GM19328 (cell line): Measurements from ENCODE around the gene TAAR8.
"Not testable (repeated sequence)": the region's sequence is repeated elsewhere in the genome, so short reads cannot be mapped to it uniquely, and the experiment has no call there.

ENCODE experiments used
- ATAC-seq: cut with Tn5 transposase; IDR thresholded peaks from one replicate; pipeline ENCODE4 v1.9.1; 2021; ENCODE audit warnings: mild to moderate bottlenecking, moderate library complexity; ENCODE audit not compliant: unreplicated experiment

Gene TAAR8, protein sequence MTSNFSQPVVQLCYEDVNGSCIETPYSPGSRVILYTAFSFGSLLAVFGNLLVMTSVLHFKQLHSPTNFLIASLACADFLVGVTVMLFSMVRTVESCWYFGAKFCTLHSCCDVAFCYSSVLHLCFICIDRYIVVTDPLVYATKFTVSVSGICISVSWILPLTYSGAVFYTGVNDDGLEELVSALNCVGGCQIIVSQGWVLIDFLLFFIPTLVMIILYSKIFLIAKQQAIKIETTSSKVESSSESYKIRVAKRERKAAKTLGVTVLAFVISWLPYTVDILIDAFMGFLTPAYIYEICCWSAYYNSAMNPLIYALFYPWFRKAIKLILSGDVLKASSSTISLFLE

DNA sequence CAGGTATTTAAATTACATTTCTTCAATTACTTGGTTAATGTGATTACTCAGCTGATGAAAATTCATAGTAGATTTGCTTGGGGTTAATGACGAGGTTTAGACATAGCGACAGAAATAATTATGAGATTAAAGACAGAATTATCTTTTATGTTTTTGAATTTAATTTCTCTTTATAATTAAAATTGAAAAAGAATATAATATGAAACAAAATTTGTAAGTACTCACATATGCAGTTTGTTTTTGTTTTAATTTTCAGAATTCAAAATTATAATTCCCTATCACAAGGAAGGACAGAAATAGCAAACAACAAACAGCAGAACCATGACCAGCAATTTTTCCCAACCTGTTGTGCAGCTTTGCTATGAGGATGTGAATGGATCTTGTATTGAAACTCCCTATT is at the start of gene TAAR8:
Gene TAAR8 (plus strand): TSS at position 301 of the 400 bp plus-strand sequence. CDS start 21 bp downstream, at position 322.
- no peak for ATAC-seq

DNA sequence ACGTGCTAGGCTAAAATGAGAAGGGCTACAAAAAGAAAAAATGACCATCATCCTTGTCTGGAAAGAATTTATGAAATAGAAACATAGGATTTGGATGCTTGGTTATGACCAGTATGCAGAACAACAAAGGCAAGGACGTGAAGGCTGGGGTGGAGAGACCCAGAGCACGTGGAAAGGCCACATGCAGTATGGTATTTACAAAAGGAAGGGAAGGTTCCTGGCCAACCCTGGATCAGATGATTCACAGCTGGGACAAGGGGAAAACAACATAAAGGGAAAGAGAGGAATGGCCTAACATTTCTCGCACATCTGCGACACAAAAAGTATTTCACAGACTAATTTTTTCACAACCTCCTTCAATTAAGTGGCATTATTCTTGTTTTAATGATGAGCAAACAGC is 47.7 kb upstream of the TAAR8 start:
- no peak for ATAC-seq

DNA sequence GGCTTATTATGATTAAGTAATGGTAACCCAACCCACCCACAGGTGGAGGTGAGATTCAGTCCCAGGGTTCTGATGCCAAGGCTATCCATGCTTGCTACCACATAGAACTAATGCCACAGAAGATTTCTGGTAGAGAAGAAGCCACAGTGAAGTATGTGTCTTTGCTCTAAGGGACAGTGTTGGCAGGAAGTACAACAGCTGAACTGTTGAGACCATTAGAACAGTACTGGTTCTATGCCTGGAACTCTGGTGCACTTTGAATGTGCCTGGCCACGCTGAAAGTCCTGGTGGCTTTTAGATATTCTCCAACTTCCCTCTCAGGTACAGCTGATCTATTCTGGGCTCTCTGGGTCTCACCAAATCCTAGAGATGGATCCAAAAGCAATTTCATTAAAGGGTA is 47.3 kb upstream of the TAAR8 start:
- no peak for ATAC-seq

DNA sequence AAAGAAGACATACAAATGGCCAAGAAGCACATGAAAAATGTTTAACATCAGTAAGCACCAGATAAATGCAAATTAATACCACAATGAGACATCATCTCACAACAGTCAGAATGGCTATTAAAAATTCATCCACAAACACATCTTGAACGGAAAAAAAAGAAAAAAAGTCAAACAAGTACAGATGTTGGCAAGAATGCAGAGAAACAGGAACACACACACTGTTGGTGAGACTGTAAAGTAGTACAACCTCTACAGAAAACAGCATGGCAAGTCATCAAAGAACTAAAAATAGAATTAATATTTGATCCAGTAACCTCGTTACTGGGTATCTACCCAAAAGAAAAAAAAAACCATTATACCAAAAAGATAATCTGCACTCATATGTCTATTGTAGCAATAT is 46.0 kb upstream of the TAAR8 start:
- no peak for ATAC-seq

- ATAC-seq: no peak
These were observed 45.3 kb upstream of the TAAR8 start for GRCh38 chr6:132506869-132507808.

- no peak for ATAC-seq
These were observed 41.2 kb upstream of the TAAR8 start for GRCh38 chr6:132511210-132511830.

DNA sequence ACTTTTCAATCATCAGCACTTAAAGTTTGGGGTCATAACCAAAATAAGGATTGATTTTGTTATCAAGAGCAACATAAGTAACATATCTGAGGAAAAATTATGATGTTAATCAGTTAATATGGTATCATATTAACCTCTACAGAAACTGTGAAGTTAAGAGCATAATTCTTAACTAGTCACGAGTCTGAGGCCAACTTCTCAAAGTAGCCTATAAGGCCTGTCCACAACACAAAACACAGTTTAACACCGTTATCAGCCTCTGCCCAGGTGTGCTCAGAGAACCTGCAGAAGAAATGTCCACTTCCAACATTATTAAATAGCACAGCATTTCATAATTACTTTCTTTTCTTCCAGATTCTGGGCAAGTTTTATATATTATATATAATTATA is 40.6 kb upstream of the TAAR8 start:
- no peak for ATAC-seq

- ATAC-seq: no peak
These were observed 40.2 kb upstream of the TAAR8 start for GRCh38 chr6:132512342-132512637.

- ATAC-seq: peak; percentile 91
These were observed 39.5 kb upstream of the TAAR8 start, which contains the start of gene STX7 for GRCh38 chr6:132512638-132513632. Gene STX7 (minus strand): TSS chr6:132513116. CDS start chr6:132503530, 9,586 bp downstream.

- no peak for ATAC-seq
These were observed 38.5 kb upstream of the TAAR8 start for GRCh38 chr6:132513831-132514545.

DNA sequence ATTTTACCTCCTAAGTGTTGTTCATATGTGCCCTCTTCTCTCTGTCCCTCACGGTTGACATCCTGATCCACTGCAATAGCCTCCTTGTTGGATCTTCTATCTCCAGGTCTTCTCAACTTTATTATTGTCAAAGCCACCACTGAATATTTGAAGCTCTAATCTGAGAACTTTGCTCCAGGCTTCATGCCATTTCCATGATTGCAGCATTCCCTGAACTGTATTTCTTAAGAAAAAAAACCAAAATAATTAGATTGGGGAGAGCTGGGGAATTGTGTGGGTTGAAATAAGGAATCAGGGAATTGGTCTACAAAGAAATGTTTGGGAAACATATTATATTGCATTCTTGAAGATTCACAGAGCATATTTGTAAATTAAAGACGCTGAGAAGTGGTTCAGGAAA is 37.1 kb upstream of the TAAR8 start:
- ATAC-seq: no peak

DNA sequence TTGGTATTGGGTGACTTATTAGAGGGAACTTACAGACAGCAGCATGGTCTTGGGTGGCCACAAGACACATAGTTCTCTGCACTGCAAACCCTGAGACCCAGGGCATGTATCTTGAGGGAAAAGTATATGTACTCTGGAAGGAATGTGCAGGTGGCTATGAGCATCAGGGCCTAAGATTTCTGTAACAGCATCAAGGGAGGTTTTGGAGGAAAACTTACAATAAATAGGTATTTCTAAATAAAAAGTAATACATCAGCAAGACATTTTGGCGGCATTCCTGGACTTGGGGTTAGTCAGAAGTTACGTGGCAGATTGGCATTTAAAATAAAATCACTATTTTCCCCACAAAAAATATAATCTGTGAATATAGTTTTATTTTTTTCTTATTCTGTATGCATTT is 31.5 kb upstream of the TAAR8 start:
- no peak for ATAC-seq

- ATAC-seq: no peak
These were observed 27.8 kb upstream of the TAAR8 start for GRCh38 chr6:132524646-132525045.

DNA sequence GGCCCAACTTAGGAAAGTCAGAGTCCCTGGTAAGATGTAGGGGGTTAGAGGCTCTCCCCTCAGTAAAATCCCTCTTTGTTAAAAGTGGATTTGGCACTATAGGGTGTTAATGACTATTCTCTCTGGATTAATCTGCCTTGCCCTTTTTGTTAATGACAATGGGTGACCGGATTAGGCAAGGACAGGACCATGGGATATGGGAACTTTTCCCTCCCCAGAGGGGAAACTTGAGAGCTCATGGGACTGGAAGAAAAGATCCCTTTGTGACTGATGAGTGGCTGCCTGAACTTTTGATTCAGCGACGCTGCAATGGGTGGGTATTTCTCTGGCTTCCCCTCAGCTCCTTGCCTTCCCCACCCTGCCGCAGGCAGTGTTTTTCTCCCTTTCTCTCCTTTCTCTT is 26.6 kb upstream of the TAAR8 start:
- ATAC-seq: no peak

- no peak for ATAC-seq
These were observed 26.0 kb upstream of the TAAR8 start for GRCh38 chr6:132526461-132526860.

- ATAC-seq: no peak
These were observed 24.7 kb upstream of the TAAR8 start for GRCh38 chr6:132527791-132528190.

- ATAC-seq: peak; percentile 80
These were observed 22.0 kb upstream of the TAAR8 start for GRCh38 chr6:132530293-132530974.

GRCh38 chr6:132534546-132534945 is 17.9 kb upstream of the TAAR8 start:
- ATAC-seq: not testable (repeated sequence)

- ATAC-seq: no peak
These were observed 15.3 kb upstream of the TAAR8 start for GRCh38 chr6:132537145-132537544.
